Mesothelial cell of epicardium (in vitro differentiated cells): ENCODE measurements around the gene GRAMD1A. TPM values are rescaled to one million over a fixed set of nuclear protein-coding genes. Genes with fewer than 3 reads are reported as not detected.

ENCODE experiments used
- DNase-seq, 2 experiments: peaks; one replicate each; pipeline ENCODE4 v3.0.0; 2021; ENCODE audit warnings: low spot score in 2 of 2; ENCODE audit not compliant: unreplicated experiment in 2 of 2
- H3K27ac Mint-ChIP-seq: 2 replicates; pipeline ENCODE4 v1.8.0; 2021; ENCODE audit warnings: mixed read lengths
- H3K27me3 Mint-ChIP-seq: 2 replicates; pipeline ENCODE4 v1.8.0; 2021; ENCODE audit warnings: low read depth, mixed read lengths
- H3K36me3 Mint-ChIP-seq: 2 replicates; pipeline ENCODE4 v1.8.0; 2021; ENCODE audit warnings: mixed read lengths
- H3K4me1 Mint-ChIP-seq: 2 replicates; pipeline ENCODE4 v1.8.0; 2021; ENCODE audit warnings: mixed read lengths
- H3K4me3 Mint-ChIP-seq: 2 replicates; pipeline ENCODE4 v1.8.0; 2021; ENCODE audit warnings: mild to moderate bottlenecking, moderate library complexity, mixed read lengths
- H3K9me3 Mint-ChIP-seq: 2 replicates; pipeline ENCODE4 v1.8.0; 2021; ENCODE audit warnings: mixed read lengths
- CTCF ChIP-seq: fragments of 200-600 bp; sonication (generic); IDR thresholded peaks from one replicate; pipeline ENCODE4 v1.5.0; 2021; ENCODE audit warnings: antibody characterized with exemption; ENCODE audit not compliant: unreplicated experiment
- total RNA-seq: library from RNA; stranded (reverse); gene quantifications from 3 replicates; pipeline ENCODE4 v1.2.1, GENCODE V29; 2021

The GRAMD1A gene
- total RNA-seq, 1 donor from 2014 or later = 129 TPM

- no peak for DNase-seq
- H3K9me3 Mint-ChIP-seq = no peaks in the 10 kb centered on the region
- TF ChIP-seq CTCF = no peak
- no peaks in the 10 kb centered on the region for H3K36me3 Mint-ChIP-seq
- H3K27me3 Mint-ChIP-seq = peaks cover 11% of the 10 kb centered on the region
- no peak overlapping the region for H3K27ac Mint-ChIP-seq
- H3K4me3 Mint-ChIP-seq = no peak overlapping the region
- H3K4me1 Mint-ChIP-seq = peaks cover 6% of the 10 kb centered on the region
Observed at GRCh38 chr19:35062942-35063341, 62.8 kb downstream of the GRAMD1A start.

GRCh38 chr19:35063940-35064818 is 64.1 kb downstream of the GRAMD1A start:
- H3K27me3 Mint-ChIP-seq = peaks cover 11% of the 10 kb centered on the region
- no peak for DNase-seq
- TF ChIP-seq CTCF = no peak

GRCh38 chr19:35065574-35065973 is 65.5 kb downstream of the GRAMD1A start:
- Mint-ChIP-seq H3K27ac (no peak overlapping the region), H3K4me1 (peaks cover 20% of the 10 kb centered on the region), H3K9me3 (no peaks in the 10 kb centered on the region), H3K36me3 (no peaks in the 10 kb centered on the region), H3K4me3 (no peak overlapping the region), H3K27me3 (peaks cover 11% of the 10 kb centered on the region)
- no peak for DNase-seq
- TF ChIP-seq CTCF = no peak

More at GRCh38 chr19:35063940-35064818, 64.1 kb downstream of the GRAMD1A start:
- H3K9me3 Mint-ChIP-seq = no peaks in the 10 kb centered on the region
- H3K36me3 Mint-ChIP-seq = no peaks in the 10 kb centered on the region
- H3K4me1 Mint-ChIP-seq = peaks cover 17% of the 10 kb centered on the region
- H3K27ac Mint-ChIP-seq = no peak overlapping the region
- no peak overlapping the region for H3K4me3 Mint-ChIP-seq

GRCh38 chr19:35066121-35066520 is 66.0 kb downstream of the GRAMD1A start:
- H3K36me3 Mint-ChIP-seq = no peaks in the 10 kb centered on the region
- H3K27me3 Mint-ChIP-seq = peaks cover 11% of the 10 kb centered on the region
- H3K9me3 Mint-ChIP-seq = no peaks in the 10 kb centered on the region
- no peak overlapping the region for H3K27ac Mint-ChIP-seq
- peaks cover 20% of the 10 kb centered on the region for H3K4me1 Mint-ChIP-seq
- H3K4me3 Mint-ChIP-seq = no peak overlapping the region
- no peak for DNase-seq
- TF ChIP-seq CTCF = no peak

GRCh38 chr19:35066691-35067563 is 66.8 kb downstream of the GRAMD1A start:
- Mint-ChIP-seq H3K9me3 (no peaks in the 10 kb centered on the region), H3K4me3 (no peak overlapping the region), H3K36me3 (no peaks in the 10 kb centered on the region), H3K27ac (no peak overlapping the region), H3K27me3 (peaks cover 11% of the 10 kb centered on the region), H3K4me1 (peaks cover 20% of the 10 kb centered on the region)
- DNase-seq = peak; percentile 76 to 89
- peak; percentile 77 for TF ChIP-seq CTCF
